Keratinocyte (primary cell): Measurements from ENCODE around the gene DRD1. TPM values are rescaled to one million over a fixed set of nuclear protein-coding genes. Genes with fewer than 3 reads are reported as not detected.

Experiments
- DNase-seq: peaks from one replicate; pipeline ENCODE4 v3.0.0-alpha.2; 2011; ENCODE audit warnings: low read depth, missing footprints, low spot score
- FAIRE-seq: peaks from 2 replicates; lab custom pipeline; 2011; peaks lifted over from hg19 to GRCh38; lab: Jason Lieb, UNC
- H2AFZ ChIP-seq: 2 replicates; pipeline ENCODE4 v1.6.0; 2012; ENCODE audit warnings: low read length, control low read depth, inconsistent platforms; ENCODE audit not compliant: control insufficient read depth
- H3K27ac ChIP-seq: 2 replicates; pipeline ENCODE4 v1.5.1; 2011; ENCODE audit warnings: low read length; ENCODE audit not compliant: control insufficient read depth, insufficient read depth
- H3K27me3 ChIP-seq: 3 replicates; pipeline ENCODE4 v1.6.0; 2011; ENCODE audit warnings: low read length; ENCODE audit not compliant: control insufficient read depth, insufficient read depth; ENCODE audit errors: extremely low read depth
- H3K36me3 ChIP-seq, 2 experiments: 2 replicates in 1 of 2; 3 replicates in 1 of 2; pipeline ENCODE4 v1.5.1; 2011; ENCODE audit warnings: low read length in 2 of 2, mild to moderate bottlenecking in 1 of 2; ENCODE audit not compliant: control insufficient read depth in 2 of 2, insufficient read depth in 2 of 2; ENCODE audit errors: extremely low read depth in 1 of 2
- H3K4me1 ChIP-seq: 3 replicates; pipeline ENCODE4 v1.5.1; 2011; ENCODE audit warnings: low read length; ENCODE audit not compliant: control insufficient read depth, insufficient read depth; ENCODE audit errors: extremely low read depth
- H3K4me2 ChIP-seq: 3 replicates; pipeline ENCODE4 v1.6.0; 2011; ENCODE audit warnings: low read depth, low read length; ENCODE audit not compliant: control insufficient read depth, insufficient read depth; ENCODE audit errors: extremely low read depth
- H3K4me3 ChIP-seq, 3 experiments: fragments of 200-600 bp in 1 of 3; sonication (generic) in 1 of 3; 2 replicates in 2 of 3; 3 replicates in 1 of 3; pipeline ENCODE4 v1.5.1; 2011 to 2016; ENCODE audit warnings: low read length in 3 of 3, mild to moderate bottlenecking in 3 of 3, control low read depth in 2 of 3, inconsistent platforms in 1 of 3, low read depth in 1 of 3, mixed read lengths in 1 of 3, mixed run types in 1 of 3, moderate library complexity in 1 of 3; ENCODE audit not compliant: control insufficient read depth in 2 of 3, insufficient read depth in 2 of 3; ENCODE audit errors: extremely low read depth in 1 of 3
- H3K79me2 ChIP-seq: 2 replicates; pipeline ENCODE4 v1.6.0; 2012; ENCODE audit warnings: low read length; ENCODE audit not compliant: control insufficient read depth, insufficient read depth
- H3K9ac ChIP-seq: 3 replicates; pipeline ENCODE4 v1.6.0; 2011; ENCODE audit warnings: low read length; ENCODE audit not compliant: control insufficient read depth, insufficient read depth; ENCODE audit errors: extremely low read depth
- H3K9me1 ChIP-seq: 3 replicates; pipeline ENCODE4 v1.6.0; 2011; ENCODE audit warnings: low read length; ENCODE audit not compliant: control insufficient read depth, insufficient read depth; ENCODE audit errors: extremely low read depth
- H3K9me3 ChIP-seq: 2 replicates; pipeline ENCODE4 v1.5.1; 2012; ENCODE audit warnings: low read depth, low read length; ENCODE audit not compliant: control insufficient read depth
- H4K20me1 ChIP-seq: 3 replicates; pipeline ENCODE4 v1.6.0; 2011; ENCODE audit warnings: low read length; ENCODE audit not compliant: control insufficient read depth, insufficient read depth; ENCODE audit errors: extremely low read depth
- EZH2 ChIP-seq: IDR thresholded peaks from one replicate; pipeline ENCODE4 v1.6.1; 2012; ENCODE audit warnings: inconsistent platforms, mild to moderate bottlenecking, low read length, moderate library complexity
- dilution Hi-C: fragments of 300-500 bp; cut with MboI; formaldehyde crosslinking; loops from one replicate; pipeline ENCODE4 v1.7.0; 2020; ENCODE audit warnings: low sequenced_read_pairs; ENCODE audit not compliant: extremely low pct_ligation_motif_present
- polyA plus RNA-seq, 5 experiments: library from polyadenylated mRNA; depleted of rRNA in 3 of 5; stranded (reverse) in 3 of 5; stranded (forward) in 1 of 5; unstranded in 1 of 5; fragments of >200 nt; gene quantifications; 1 replicate in 1 of 5; 2 replicates in 3 of 5; 3 replicates in 1 of 5; pipeline versions ENCODE4 v1.2.1 to v1.2.3, GENCODE V29; 2011 to 2012; ENCODE audit warnings: missing spikeins in 2 of 5, low read depth in 1 of 5, low replicate concordance in 1 of 5
- TF ChIP-seq, protein P1 (sequence below), 3 experiments: IDR thresholded peaks in 1 of 3; conservative IDR thresholded peaks in 1 of 3; optimal IDR thresholded peaks in 1 of 3; 2 replicates in 2 of 3; 3 replicates in 1 of 3; pipeline versions ENCODE3 to v1.5.1; 2011; ENCODE audit warnings: low read length in 3 of 3, mild to moderate bottlenecking in 3 of 3, moderate library complexity in 2 of 3, control low read depth in 1 of 3, inconsistent platforms in 1 of 3; ENCODE audit not compliant: insufficient read depth in 2 of 3; ENCODE audit errors: extremely low read depth in 1 of 3

DRD1 gene
- polyA plus RNA-seq, 1 donor (not counting 4 experiments of a cell fraction or from before 2014, with no cell fraction given): not detected

DNA sequence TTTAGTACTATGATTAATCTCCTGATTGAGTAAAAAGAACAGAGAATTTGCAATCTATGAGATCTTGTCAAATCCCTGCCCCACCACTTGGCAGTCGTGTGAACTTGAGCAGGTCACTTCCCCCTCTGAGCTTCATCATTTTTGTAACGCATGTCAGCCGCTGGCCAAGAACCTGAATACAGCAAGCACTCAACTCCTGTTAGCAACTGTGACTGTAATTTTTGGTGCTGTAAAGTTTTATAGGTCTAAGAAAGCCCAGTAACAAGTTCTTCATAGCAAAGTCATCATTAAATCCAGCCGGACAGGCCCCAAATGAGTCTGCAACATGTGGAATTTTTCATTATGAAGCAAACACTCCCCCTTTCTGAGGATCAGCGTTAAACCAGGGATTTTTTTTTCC is 49.4 kb downstream of the DRD1 start:
- TF ChIP-seq, protein P1, sequence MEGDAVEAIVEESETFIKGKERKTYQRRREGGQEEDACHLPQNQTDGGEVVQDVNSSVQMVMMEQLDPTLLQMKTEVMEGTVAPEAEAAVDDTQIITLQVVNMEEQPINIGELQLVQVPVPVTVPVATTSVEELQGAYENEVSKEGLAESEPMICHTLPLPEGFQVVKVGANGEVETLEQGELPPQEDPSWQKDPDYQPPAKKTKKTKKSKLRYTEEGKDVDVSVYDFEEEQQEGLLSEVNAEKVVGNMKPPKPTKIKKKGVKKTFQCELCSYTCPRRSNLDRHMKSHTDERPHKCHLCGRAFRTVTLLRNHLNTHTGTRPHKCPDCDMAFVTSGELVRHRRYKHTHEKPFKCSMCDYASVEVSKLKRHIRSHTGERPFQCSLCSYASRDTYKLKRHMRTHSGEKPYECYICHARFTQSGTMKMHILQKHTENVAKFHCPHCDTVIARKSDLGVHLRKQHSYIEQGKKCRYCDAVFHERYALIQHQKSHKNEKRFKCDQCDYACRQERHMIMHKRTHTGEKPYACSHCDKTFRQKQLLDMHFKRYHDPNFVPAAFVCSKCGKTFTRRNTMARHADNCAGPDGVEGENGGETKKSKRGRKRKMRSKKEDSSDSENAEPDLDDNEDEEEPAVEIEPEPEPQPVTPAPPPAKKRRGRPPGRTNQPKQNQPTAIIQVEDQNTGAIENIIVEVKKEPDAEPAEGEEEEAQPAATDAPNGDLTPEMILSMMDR (optimal IDR thresholded peaks at IDR 0.05 in 1 of 3, IDR thresholded peaks at IDR 0.05 in 1 of 3, conservative IDR thresholded peaks at IDR 0.05 in 1 of 3; ENCODE audit: extremely low read depth in 1 of 3, insufficient read depth in 2 of 3, low read length in 3 of 3): no peak
- no peak for TF ChIP-seq EZH2
- no peak for DNase-seq
- Histone ChIP-seq H3K4me3 (no peak overlapping the region), H3K9me3 (no peaks in the 10 kb centered on the region), H3K79me2 (no peaks in the 10 kb centered on the region), H3K4me1 (no peaks in the 10 kb centered on the region), H3K36me3 (no peaks in the 10 kb centered on the region), H3K27me3 (no peaks in the 10 kb centered on the region), H4K20me1 (no peaks in the 10 kb centered on the region), H2AFZ (no peak overlapping the region), H3K4me2 (no peak overlapping the region), H3K9me1 (no peaks in the 10 kb centered on the region), H3K27ac (no peak overlapping the region), H3K9ac (no peak overlapping the region)
- no peak for FAIRE-seq
- dilution Hi-C loops: no loop called here

DNA sequence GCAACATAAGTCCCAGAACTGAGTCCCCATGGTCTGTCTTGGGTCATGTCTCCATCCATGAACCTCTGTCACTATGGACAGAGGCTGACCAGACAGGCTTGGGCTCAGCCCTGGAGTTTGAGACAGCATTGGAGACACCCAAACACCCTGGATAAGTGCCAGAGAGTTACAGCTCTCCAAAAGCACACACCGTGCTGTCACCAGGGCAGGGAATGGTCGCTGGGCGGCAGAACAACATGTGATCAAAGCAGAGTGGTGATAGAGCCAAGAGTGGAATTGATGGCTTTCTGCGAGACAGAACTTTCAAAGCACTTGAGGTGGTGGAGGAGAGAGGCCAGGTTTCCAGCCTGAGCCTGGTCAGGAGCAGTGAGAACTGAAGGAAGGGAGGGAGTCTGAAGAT is 50.1 kb downstream of the DRD1 start:
- DNase-seq (no peak), FAIRE-seq (no peak)
- H3K27ac ChIP-seq: no peak overlapping the region
- H3K4me3 ChIP-seq: no peak overlapping the region
- H4K20me1 ChIP-seq: no peaks in the 10 kb centered on the region
- H3K9ac ChIP-seq: no peak overlapping the region
- dilution Hi-C loops: no loop called here
- no peak for TF ChIP-seq EZH2
- TF ChIP-seq, protein P1 (optimal IDR thresholded peaks at IDR 0.05 in 1 of 3, IDR thresholded peaks at IDR 0.05 in 1 of 3, conservative IDR thresholded peaks at IDR 0.05 in 1 of 3; ENCODE audit: extremely low read depth in 1 of 3, insufficient read depth in 2 of 3, low read length in 3 of 3): no peak
- no peaks in the 10 kb centered on the region for H3K4me1 ChIP-seq
- H3K9me3 ChIP-seq: no peaks in the 10 kb centered on the region
- no peaks in the 10 kb centered on the region for H3K79me2 ChIP-seq
- H2AFZ ChIP-seq: no peak overlapping the region
- H3K9me1 ChIP-seq: no peaks in the 10 kb centered on the region
- no peak overlapping the region for H3K4me2 ChIP-seq
- H3K27me3 ChIP-seq: no peaks in the 10 kb centered on the region
- no peaks in the 10 kb centered on the region for H3K36me3 ChIP-seq
